Activated CD4-positive, alpha-beta T cell treated with anti-CD3 and anti-CD28 coated beads, Interleukin-10, Interleukin-2, amounts not matched to agents 100 ng/mL and 50 ng/mL, durations not matched to agents 16 hours and 8 hours (primary cell): ENCODE results near the gene HTR1E.
"Not testable (repeated sequence)": the region's sequence is repeated elsewhere in the genome, so short reads cannot be mapped to it uniquely, and the experiment has no call there.

Source experiments
- DNase-seq: peaks from one replicate; pipeline ENCODE4 v3.0.0-alpha.2; 2020

Gene HTR1E

DNA sequence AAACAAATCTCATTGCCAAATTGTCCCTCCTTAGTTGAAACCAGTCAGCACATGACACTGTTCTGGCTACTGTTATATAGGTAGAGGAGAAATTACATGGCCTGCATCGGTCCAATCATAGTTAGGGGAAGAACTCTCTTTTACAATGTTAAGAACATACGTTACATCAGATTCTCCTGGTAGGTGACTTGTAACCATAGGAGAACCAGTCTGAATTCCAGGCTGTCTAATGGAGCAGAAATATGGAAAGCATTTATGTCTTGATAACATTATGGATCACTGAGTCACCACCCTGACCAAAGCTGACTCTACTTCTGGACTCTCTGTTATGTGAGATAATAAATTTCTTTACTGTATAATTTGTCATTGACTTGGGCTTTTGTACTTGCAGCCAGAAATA lies 40.9 kb downstream of the HTR1E start:
- no peak for DNase-seq

DNA sequence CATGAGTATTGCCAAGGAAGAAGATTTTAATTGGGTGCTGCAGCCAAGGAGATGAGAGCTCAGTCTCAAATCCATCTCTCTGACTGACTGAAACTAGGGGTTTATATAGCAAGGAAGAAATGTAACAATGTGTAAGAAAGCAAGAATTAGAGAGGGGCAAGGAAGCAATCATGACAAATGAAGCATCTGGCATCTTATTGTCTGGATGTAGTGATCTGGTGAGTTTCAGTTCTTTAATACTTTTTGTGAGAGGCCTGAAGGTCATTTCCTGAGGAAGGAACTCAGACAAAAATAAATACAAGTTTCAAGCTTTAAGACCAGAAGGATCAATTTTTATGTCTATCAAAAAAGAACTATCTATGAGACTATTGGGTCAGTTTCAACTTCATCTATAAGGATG lies 64.2 kb downstream of the HTR1E start:
- no peak for DNase-seq

DNA sequence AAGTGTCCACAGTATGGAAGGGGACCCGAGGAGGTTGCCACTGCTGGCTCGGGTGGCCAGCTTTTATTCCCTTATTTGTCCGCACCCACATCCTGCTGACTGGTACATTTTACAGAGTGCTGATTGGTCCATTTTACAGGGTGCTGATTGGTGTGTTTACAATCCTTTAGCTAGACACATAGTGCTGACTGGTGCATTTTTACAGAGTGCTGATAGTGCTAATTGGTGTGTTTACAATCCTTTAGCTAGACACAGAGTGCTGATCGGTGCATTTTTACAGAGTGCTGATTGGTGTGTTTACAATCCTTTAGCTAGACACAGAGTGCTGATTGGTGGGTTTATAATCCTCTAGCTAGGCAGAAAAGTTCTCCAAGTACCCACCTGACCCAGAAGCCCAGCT lies 65.1 kb downstream of the HTR1E start:
- DNase-seq: not testable (repeated sequence)

DNA sequence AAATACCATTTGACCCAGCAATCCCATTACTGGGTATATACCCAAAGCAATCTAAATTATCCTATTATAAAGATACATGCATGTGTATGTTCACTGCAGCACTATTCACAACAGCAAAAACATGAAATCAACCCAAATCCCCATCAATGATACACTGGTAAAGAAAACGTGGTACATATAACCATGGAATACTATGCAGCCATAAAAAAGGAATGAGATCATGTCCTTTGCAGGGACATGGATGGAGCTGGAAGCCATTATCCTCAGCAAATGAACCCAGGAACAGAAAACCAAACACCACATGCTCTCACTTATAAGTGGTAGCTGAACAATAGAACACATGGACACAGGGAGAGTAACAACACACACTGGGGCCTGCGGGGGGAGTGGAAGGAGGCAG lies 69.2 kb downstream of the HTR1E start:
- not testable (repeated sequence) for DNase-seq

DNA sequence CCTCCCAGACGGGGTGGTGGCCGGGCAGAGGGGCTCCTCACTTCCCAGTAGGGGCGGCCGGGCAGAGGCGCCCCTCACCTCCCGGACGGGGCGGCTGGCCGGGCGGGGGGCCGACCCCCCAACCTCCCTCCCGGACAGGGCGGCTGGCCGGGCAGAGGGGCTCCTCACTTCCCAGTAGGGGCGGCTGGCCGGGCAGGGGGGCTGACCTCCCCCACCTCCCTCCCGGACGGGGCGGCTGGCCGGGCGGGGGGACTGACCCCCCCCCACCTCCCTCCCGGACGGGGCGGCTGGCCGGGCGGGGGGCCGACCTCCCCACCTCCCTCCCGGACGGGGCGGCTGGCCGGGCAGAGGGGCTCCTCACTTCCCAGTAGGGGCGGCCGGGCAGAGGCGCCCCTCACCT lies 72.3 kb downstream of the HTR1E start:
- DNase-seq: not testable (repeated sequence)

DNA sequence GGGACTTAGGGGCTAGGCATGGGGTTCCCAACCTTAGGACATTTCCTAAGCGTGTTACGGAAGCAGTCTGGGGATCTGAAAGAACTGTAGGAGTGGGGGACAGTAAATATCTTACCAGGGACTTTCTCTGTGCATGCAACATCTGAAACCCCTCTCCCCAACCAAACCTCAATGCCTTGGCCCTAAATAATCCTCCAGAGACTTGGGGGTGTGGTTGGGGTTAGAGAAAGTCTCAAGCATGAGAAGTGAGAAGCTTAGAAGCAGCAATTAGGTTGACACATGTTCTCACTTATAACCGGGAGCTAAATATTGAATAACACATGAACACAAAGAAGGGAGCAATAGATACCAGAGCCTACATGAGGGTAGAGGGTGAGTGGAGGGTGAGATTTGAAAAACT lies 74.7 kb downstream of the HTR1E start:
- no peak for DNase-seq

DNA sequence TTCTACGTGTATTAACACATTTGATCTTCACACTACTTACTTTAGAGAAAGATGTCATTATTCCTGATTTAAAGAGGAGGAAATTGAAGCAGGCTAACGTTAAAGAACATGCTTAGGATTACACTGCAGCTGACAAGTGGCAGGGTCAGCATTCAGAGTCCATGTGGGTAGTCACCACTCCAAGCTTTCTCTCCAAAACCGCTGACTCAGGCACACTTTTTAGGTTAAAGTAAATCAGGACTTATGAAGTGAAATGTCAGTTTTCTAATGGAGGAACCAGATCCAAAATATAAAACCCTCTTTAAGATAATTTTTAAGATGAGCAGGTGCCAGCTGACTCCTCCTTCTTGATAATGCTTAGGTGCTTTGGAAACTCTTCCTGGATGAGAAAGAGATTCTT lies 75.4 kb downstream of the HTR1E start:
- no peak for DNase-seq

DNA sequence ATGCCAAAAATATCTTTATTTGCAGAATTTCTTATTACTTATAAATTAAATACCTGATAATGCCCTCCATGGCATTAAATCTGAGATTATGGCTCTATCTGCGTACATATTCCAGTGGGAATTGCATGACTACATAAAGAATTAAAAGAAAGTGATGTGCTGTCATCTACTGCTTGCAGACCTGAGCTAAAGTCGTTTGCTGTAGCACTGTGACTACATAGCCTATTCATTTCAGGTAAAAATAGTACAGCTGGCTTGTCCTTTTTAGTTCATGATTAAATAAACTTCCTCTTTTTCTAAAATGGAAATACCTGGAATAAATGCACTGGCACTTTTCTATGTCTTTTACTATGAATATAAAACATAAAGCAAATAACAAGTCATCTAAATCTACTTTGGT lies 79.4 kb downstream of the HTR1E start:
- no peak for DNase-seq

DNA sequence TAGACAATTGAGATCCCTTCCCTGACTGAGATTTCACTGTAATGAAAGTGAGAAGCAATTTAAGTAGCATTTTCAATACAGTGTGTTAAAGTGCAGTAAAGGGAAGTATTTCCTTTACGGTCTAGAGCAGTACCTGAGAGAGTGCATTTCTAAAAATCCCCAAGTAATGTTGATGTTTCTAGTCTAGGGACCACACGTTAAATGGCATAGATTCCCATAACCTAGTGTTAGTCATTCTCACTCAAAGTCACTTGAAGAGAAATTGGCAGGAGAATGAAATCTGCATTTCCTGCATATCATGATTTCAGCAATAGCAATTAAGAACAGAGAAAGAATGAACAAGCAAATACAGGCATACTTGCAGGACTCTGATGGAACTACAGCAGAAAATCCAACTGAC lies 89.7 kb downstream of the HTR1E start:
- DNase-seq: no peak

DNA sequence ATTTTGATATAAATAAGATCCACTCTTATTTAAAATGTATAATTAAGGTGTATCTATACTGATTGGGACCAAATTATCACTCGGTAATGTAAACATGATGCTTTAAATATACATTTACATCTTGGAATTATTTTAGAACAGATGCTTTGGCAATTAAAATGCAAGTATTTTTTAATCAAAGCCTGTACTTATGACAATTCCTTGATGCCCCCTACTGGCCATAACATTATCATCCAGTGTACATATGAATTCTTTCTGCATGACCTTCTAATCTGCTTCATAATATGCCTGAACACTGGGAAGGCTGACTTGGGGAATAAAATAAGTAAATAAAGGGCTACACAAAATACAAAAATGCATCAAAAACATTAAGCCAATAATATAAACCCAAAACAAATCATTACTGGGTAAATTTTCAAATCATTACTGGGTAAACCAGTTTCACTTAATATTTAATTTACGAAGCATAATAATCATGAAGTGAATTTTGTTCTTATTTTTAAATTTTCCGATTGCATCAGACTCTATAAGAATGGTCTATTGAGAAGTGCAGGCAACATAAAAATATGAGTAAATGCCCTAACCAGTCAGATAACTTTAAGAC lies 92.5 kb downstream of the HTR1E start:
- peak; percentile 26 for DNase-seq

DNA sequence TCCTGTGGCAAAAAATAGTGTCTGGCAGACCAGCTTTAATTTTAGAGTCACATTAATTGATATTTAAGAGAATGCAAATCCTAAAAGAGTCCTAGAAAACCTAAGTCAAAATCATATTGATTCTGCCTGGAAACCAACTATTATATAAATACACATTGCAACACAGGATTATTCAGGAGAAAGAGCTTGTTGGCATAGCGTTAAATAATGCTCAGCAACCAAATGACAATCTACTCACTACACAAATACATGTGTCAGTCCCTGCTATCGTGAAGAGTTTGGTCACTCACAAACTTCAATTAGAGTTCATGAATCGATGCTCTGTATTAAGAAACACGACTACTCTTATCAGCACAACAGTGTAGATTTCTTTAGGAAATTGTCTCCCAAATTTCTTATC lies 103.4 kb downstream of the HTR1E start:
- DNase-seq: no peak

DNA sequence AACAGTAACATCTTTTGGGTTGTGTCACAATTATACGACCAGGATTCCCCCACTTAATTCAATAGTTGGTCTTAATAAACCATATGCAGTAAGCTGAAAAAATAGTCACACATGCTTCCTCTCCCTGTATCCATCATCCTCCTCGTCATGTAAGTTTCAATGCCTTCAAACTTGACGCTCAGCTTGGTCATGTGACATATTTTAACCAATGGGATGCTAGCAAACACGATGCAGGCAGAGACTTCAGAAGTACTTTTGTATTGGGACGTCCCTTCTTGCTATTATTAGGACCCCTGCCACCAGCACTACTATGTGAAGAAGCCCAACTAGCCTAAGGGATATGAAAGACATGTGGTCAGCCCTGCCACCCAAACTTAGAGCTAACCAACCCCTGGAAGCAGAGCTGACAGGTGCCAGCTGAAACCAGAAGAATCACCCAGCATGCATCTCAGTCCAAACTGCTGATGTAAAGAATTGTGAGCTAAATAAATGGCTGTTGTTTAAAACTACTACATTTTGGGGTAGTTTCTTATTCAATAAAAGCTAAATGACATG lies 108.3 kb downstream of the HTR1E start:
- DNase-seq: no peak

DNA sequence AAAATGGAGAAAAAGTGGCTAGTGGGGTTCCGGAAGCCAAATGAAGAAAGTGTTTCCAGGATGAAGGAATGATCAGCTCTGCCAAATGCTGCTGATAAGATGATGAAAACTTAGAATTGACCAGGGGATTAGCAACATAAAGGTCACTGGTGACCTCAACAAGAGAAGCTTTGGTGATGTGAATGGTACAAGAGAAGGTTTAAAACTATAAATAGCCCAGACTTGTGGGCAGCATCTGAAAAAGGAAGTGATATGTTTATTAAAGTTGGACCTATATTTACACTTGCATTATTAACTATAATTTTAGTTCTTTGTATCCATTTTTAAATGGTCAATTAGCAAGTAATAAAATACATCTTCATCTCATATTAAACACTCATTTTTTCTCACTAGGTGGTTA lies 112.5 kb downstream of the HTR1E start:
- no peak for DNase-seq

DNA sequence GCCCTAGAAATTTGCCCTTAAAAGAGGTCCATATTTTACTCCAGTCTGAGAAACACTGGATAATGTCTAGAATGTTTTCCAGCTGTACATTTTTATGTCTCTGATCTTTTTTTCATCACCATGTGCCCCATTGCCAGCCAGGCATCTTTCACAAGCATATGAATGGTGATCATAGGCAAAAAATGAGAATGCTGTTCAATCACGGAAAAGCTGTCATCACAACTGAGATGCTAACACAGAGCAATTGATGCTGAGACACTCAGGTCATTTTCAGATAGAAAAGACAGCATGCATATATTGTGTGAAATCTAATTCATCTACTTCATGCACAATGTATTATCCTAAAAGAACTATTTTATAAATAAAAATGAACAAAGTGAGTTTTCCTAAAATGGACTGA lies 116.0 kb downstream of the HTR1E start:
- DNase-seq: no peak

DNA sequence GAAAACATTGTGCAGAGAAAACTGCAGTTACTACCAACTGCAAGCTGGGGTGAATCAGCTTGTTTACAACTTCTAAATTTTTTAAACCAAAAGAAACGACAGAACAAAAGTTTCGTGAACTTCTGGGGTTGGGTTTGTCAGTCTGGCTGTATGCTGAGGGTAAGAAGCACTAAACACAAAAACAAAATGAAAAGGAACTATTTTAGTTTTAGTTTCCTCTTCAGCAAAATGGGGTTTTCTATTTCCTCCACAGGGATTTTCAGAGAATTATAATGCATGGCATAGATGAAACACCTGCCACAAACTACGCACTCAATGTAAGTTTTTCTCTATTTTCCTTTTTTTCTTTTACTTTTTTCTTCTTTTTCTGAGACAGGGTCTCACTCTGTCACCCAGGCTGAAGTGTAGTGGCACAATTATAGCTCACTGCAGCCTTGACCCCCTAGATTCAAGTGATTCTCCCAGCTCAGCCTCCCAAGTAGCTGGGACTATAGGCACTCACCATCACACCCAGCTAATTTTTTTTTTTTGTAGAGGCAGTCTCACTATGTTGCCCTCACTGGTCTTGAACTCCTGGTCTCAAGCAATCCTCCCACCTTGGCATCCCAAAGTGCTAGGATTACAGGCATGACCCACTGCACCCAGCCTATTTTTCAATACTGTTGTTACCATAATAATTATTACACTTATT lies 117.0 kb downstream of the HTR1E start:
- no peak for DNase-seq

DNA sequence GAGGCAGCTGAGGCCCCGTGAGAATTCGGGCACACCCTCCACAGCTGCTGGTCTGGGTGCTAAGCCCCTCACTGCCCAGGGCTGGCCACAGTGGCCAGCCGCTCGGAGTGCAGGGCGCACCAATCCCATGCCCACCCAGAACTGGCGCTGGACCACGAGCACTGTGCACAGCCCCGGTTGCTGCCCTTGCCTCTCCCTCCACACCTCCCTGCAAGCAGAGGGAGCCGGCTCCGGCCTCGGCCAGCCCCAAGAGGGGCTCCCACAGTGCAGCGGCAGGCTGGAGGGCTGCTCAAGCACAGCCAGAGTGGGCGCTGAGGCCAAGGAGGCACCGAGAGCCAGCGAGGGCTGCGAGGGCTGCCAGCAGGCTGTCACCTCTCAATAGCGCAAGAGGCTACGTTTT lies 122.6 kb downstream of the HTR1E start:
- DNase-seq: no peak

DNA sequence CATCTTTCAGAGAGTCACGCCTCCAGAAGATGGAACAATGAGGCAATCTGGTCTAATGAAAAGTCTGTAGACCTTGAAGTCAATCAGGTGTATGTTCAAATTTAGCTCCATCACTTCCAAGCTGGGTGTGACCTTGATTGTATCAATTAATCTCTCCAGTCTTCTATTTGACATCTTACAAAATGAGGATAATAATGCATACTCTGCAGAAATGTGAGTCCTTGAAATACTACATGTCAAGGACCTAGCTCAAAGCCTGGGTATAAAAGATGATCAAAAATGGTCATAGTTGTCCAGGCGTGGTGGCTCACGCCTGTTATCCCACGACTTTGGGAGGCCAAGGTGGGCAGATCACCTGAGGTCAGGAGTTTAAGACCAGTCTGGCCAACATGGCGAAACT lies 127.8 kb downstream of the HTR1E start:
- no peak for DNase-seq
